Neural crest cell (in vitro differentiated cells): ENCODE results near the gene SEMA3B. TPM values are rescaled to one million over a fixed set of nuclear protein-coding genes. Genes with fewer than 3 reads are reported as not detected.

Experiments used
- DNase-seq: peaks from one replicate; pipeline ENCODE4 v3.0.0; 2021; ENCODE audit warnings: low read depth, mixed read lengths, low spot score
- H3K27ac Mint-ChIP-seq: one replicate; pipeline ENCODE4 v1.8.0; 2021; ENCODE audit warnings: mild to moderate bottlenecking, mixed read lengths; ENCODE audit not compliant: unreplicated experiment
- H3K27me3 Mint-ChIP-seq: 2 replicates; pipeline ENCODE4 v1.8.0; 2021; ENCODE audit warnings: low read depth, mild to moderate bottlenecking, mixed read lengths
- H3K36me3 Mint-ChIP-seq: 2 replicates; pipeline ENCODE4 v1.8.0; 2021; ENCODE audit warnings: low read depth, mild to moderate bottlenecking, mixed read lengths
- H3K4me1 Mint-ChIP-seq: 2 replicates; pipeline ENCODE4 v1.8.0; 2021; ENCODE audit warnings: mixed read lengths
- H3K4me3 Mint-ChIP-seq: one replicate; pipeline ENCODE4 v1.8.0; 2021; ENCODE audit warnings: mild to moderate bottlenecking, mixed read lengths
- H3K9me3 Mint-ChIP-seq: 2 replicates; pipeline ENCODE4 v1.8.0; 2021; ENCODE audit warnings: mixed read lengths
- CTCF ChIP-seq: fragments of 200-600 bp; sonication (generic); conservative IDR thresholded peaks from 2 replicates; pipeline ENCODE4 v1.5.0; 2021; ENCODE audit warnings: antibody characterized with exemption, mild to moderate bottlenecking
- total RNA-seq: library from RNA; stranded (reverse); gene quantifications from 2 replicates; pipeline ENCODE4 v1.2.1, GENCODE V29; 2021

The SEMA3B gene
- total RNA-seq, 1 donor from 2014 or later: 2.9 TPM

DNA sequence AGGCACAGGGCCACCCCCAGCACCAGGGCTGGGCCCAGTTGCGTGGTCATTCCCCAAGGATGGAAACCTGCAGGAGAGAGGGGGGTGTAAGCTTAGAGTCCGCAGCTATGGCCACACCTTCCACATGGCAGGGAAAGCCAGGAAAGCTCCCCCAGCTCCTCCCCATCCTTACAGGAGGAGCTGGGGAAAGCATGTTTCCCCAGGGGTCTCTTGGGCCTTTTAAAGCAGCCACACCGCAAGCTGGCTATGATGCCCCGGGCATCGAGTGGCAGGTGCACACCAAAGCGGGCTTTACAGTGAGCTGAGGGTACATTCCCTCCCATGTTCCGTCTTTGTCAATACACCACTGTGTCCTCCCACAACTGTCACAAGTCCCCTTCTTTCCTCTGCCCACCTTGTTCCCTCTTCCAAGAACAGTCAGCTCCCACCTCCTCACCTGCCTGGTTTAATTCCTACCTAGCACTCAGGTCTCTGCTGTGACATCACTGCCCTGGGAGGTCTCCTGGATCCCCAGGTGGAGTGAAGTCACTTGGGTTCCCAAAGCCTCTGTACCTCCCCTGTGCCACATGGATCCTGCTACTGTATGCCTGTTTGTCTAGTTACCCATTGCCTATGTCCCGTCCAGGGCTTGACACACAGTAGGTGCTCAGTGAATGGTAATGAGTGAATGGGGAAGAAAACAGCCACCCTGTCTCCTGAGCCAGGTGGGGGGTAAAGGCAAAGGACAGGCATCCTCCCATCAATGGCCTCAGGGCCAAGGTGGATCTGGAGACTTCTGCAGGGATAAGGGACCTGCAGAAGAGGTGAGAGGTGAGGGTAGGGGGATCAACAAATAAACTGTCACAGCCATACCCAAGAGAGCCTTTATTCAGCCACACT, 26.8 kb downstream of the SEMA3B start:
- peak overlapping the region; percentile 54 for H3K4me3 Mint-ChIP-seq
- no peak for TF ChIP-seq CTCF
- no peak overlapping the region for H3K27ac Mint-ChIP-seq
- no peaks in the 10 kb centered on the region for H3K9me3 Mint-ChIP-seq
- no peak for DNase-seq
- H3K27me3 Mint-ChIP-seq: peaks cover 6% of the 10 kb centered on the region
- H3K36me3 Mint-ChIP-seq: no peaks in the 10 kb centered on the region
- H3K4me1 Mint-ChIP-seq: peaks cover 37% of the 10 kb centered on the region

- no peaks in the 10 kb centered on the region for H3K9me3 Mint-ChIP-seq
- peaks cover 30% of the 10 kb centered on the region for H3K4me1 Mint-ChIP-seq
Measured at GRCh38 chr3:50296721-50297383, 27.9 kb downstream of the SEMA3B start.

GRCh38 chr3:50297384-50297775, 28.4 kb downstream of the SEMA3B start:
- H3K36me3 Mint-ChIP-seq: no peaks in the 10 kb centered on the region
- peaks cover 6% of the 10 kb centered on the region for H3K27me3 Mint-ChIP-seq
- peak overlapping the region; percentile 98 for H3K4me3 Mint-ChIP-seq
- DNase-seq: no peak
- no peaks in the 10 kb centered on the region for H3K9me3 Mint-ChIP-seq
- H3K27ac Mint-ChIP-seq: no peak overlapping the region
- peaks cover 29% of the 10 kb centered on the region for H3K4me1 Mint-ChIP-seq
- no peak for TF ChIP-seq CTCF

More at GRCh38 chr3:50296721-50297383, 27.9 kb downstream of the SEMA3B start:
- no peak for TF ChIP-seq CTCF
- no peak overlapping the region for H3K27ac Mint-ChIP-seq
- no peaks in the 10 kb centered on the region for H3K36me3 Mint-ChIP-seq
- peaks cover 6% of the 10 kb centered on the region for H3K27me3 Mint-ChIP-seq
- no peak for DNase-seq
- peak overlapping the region; percentile 59 for H3K4me3 Mint-ChIP-seq

- Mint-ChIP-seq H3K4me3 (peak overlapping the region; percentile 98), H3K27ac (peak overlapping the region; percentile 57), H3K9me3 (no peaks in the 10 kb centered on the region), H3K4me1 (peaks cover 23% of the 10 kb centered on the region), H3K27me3 (peaks cover 6% of the 10 kb centered on the region), H3K36me3 (no peaks in the 10 kb centered on the region)
- DNase-seq: no peak
- peak; percentile 37 for TF ChIP-seq CTCF
Measured at GRCh38 chr3:50297896-50298725, 29.2 kb downstream of the SEMA3B start.
